HG02571 (cell line): ENCODE data around the gene SLIT3.

ENCODE experiments used
- ATAC-seq: cut with Tn5 transposase; IDR thresholded peaks from one replicate; pipeline ENCODE4 v1.9.1; 2021; ENCODE audit warnings: mild to moderate bottlenecking, moderate library complexity; ENCODE audit not compliant: unreplicated experiment

Gene SLIT3

DNA sequence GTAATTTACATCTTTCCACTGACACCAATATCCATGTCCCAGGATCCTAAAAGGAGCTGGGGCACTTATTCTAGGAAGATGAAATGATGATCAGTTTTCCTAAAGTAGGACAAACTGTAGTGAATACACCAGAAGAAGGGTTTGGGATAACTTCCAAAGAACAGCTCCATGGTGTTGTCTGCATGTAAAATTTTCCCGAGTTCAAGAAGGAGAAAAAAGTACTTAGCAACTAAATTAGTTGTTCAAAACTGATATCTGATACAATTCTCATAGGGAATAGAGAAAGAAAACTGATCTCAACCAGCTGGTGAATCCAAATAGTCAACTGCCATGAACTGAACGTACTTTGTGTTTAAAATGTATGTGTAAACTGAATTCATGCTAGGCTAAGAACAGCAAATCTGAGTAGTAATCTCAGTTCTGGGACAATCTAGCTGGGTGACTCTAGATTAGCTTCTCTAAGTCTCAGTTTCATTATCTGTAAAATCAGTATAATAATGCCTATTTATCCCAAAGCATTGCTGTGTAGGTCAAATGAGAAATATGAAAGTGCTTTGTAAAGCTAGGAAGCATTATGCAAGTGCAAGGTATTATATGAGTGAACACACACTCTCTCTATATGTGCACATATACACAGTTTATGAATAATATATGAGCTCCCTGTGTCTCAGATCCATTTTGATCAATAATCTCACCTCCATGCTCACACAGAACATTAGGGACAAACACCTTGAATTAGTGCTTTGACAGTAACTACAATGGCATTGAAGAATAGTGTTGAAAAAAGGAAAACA, 357.7 kb downstream of the SLIT3 start:
- ATAC-seq = no peak

DNA sequence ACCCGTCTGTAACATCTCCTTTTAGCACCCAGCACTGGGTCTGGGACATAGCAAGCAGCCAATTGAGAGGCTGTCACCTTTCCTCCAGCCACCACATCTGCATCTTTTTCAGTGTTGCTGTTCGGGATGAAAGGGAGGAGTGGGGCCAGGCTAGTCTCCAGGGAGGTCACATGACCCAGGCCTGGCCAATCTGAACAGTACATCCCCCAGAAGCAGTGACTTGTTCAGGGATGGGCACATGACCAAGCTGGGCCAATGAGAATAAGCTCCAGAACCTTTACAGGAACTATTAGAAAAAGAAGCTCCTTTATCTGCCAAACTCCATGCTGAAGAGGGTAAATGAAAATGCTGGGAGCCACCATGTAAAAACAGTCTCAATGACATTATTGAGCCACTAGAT, 359.0 kb downstream of the SLIT3 start:
- no peak for ATAC-seq

DNA sequence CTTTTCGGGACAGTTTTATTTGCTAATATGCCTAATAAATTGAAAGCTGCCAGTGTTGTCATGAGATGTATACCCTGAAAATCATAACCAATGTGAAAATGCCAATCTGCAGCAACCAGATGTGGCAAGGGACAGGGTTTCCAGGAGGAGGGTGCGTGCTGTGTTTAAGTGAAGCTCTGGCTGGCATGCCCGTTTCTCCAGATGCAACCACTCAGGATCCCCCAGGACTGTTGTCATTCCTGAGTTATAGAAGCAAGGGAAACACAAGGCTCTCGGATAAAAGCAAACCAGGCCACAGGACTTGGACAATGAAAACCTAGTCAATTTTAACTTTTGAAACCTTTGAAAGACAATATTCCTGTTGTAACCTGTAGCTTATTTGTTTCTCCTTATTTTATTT, 360.2 kb downstream of the SLIT3 start:
- no peak for ATAC-seq

DNA sequence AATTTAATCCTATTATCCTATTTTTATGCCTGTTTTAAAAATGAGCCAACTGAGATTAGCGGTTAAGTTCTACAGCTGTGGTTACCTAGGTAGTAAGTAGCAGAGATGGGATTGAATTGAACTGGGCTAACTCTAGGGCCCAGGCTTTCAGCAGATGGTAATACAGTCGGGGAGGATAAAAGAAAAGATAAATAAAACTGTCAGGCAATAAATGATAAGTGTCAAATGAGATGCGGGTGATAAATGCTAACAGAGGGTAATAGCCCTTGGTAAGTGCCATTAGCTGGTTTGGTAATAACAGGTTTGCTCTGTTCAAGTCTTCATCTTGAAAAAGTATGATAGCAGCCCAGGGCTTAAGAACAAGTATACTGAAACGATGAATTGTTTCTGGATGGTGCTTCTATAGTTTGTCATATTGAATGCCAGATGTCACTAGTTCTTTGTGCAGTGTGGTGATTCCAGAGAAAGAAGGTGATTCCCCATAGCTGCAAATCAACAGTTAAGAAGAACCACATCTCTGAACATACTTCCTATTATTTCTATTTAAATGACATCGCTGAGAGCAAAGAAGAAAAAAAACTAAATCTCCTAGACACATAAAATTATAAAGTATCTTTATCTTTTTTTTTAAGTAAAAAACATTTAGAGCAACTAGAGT, 360.9 kb downstream of the SLIT3 start:
- no peak for ATAC-seq

DNA sequence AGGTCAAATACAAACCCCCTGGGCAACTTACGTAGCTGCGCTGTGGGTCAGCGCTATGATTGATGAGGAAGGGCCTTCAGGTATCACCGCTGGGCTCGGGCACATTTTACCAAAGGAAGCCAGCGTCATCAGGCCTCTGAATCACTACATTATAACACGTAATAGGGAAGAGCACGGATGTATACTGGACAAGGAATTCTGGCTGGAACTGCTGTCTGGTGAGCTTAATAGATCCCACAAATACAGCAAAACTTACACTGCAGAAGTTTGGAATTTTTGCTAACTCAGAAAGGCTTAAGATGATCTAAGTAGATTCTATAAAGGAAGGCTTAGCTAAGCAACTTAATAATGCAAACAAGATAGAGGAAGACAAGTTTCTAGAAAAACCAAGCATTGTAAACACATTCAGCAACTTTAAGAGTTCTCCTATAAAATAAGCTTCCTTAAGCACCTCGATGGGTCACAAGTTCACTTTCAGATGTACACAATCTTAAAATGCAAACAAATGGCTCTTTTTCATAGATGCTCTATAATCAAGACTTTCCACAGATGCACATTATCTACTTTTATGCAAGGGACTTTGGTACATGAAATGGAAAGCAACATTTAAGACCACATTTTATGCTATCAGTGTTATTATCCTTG, 361.7 kb downstream of the SLIT3 start:
- ATAC-seq = no peak

DNA sequence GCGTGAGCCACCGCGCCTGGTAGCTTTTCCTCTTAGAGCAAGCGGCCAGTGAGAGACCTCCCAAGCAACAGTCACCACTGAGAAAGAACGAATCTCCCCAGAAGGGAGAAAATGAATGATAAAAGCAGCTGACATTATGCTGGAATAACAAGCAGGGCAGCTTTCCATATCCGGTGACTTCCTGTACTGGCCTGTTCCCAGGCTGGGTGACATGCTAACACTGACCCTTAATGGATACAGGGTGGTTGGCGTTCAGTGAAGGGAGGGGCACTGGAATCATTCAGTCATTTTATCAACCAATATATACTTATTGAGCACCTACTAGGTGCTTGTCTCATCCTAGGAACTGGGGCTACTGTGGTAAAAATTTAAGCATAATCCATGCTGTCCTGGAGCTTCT, 364.4 kb downstream of the SLIT3 start:
- ATAC-seq = no peak

DNA sequence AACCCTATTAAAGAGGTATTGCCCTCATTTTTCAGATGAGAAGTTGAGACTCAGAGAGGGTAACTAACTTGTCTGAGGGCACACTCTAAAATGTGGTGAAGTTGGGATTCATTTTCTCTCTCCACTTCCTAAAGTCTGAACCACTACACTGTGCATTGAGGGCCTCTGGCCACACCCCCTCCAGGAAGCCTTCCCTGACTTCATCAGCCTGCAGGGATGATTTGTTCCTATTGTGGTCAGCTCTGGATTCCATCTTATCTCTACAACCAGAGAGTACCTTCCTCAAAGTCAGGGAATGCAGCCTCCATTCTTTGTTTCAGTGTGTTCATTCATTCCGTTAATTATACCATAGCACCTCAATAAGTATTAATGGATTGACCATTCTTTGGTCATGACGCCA, 365.8 kb downstream of the SLIT3 start:
- no peak for ATAC-seq

DNA sequence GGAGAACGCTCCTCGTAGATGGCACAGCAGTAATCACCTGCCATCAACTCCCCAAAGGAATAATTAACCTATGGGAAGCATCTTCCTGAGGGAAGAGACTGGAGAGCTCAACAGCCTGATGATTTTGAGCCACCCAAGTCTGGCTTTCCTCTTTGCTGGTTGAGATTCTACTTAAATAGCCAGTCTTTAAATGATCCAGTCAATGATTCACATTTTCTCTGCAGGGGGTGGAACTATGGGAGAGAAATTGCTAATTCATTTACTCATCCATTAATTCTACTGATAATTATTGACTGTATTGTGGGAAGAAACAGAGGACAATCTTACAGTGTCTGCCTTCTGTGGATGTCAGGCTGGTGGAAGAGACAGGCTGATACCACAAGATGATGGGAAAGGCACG, 366.8 kb downstream of the SLIT3 start:
- ATAC-seq = no peak

DNA sequence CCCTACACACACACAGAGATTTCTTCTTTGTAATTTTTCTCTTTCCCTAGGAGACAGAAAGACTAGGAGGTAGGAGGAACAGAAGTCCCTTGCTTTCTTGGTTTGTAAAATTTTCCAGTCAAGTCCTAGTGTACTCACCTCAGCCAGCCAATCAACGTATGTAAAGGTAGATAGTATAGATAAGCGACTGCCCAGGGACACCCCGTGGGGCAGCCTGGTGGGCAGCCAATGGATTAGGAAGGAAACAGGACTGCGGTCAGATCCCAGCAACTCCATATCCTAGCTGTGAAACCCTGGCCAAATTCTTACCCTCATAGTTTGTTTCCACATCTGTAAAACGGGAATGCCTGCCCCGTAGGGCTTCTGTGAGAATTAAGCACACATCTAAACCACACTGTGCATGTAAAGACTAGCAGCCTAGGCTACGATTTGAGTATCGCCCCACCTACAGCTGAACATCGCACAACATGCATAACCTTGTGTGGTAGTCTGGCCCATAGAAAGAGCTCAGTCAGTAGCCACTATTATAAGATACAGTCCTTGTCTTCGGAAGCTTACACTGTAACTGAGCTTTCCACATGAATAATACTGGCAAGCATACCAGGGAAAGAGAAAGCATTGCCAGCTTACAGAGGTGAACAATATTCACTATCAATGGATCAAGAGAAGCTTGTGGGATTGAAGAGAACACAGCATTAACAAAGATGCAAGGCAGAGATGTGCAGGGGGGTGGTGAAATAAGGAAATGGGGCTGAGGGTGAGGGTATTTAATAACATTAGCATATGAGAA, 368.3 kb downstream of the SLIT3 start:
- no peak for ATAC-seq

DNA sequence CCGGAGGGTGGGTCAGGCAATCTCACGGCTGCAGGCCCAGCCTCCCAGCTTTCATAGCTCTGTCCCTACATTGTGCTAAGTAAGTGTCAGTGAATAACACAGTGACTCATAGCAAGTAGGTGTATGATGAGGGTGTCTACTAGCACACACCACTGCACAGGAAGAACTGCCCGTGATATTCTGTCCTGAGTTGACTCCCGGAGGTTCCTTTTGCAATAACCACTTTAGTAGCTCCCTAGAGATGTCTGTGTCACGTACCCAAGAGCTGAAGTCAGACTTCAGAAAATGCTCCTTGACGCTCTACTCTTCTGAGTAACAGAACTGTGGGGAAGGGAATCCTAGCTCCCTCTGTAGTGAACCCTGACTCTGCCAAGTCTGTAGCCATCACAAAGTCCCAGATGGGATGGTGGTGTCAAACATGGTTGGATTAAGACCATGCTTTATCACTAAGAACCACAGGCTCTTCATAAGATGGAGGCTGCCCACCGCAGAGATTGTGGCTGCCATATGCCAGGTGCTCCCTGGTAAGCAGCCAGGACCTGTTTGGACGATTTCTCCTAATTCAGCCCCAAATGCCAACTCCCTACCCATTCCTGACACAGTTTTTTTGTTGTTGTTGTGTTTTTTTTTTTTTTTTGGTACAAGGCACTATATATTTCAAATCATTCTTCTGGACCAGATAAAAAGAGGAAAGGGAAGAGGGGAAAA, 369.1 kb downstream of the SLIT3 start:
- ATAC-seq = no peak

DNA sequence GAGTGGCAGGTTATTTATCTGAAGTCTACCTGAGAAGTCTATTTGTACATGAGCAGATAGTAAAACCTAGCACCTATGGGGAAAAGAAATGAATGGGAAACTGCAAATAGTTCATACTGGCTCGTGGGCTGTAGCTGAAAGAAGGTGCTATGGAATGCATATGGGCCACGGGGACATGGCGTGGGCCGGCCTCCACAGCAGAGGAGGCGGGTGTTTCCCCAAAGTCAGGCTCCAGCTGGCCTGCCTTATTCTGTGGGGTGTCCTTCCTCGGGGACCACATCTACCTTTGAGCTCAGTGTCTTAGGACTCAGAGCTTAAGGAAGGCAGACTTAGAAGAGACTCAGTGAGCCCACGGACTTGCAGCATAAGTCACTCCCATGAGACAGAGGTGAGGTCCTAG, 371.3 kb downstream of the SLIT3 start:
- no peak for ATAC-seq

DNA sequence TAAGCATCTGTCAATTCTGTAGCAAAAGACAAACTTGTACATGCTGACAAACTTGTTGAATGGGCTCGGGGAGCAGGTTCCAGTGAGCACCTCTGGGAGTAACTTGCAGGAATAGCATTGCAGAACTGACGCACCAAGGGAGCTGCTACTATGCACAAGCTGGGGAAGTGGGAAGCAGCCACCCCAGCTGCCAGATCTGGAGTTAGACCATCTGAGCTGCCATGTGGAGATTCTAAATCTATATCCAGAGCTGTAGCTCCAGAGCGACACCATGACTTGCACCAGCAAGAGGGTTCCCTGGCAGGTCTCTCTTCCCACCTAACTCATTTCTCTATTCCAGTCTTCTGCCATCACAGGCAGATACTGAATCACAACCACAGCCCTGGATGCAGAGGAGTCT, 375.8 kb downstream of the SLIT3 start:
- no peak for ATAC-seq

DNA sequence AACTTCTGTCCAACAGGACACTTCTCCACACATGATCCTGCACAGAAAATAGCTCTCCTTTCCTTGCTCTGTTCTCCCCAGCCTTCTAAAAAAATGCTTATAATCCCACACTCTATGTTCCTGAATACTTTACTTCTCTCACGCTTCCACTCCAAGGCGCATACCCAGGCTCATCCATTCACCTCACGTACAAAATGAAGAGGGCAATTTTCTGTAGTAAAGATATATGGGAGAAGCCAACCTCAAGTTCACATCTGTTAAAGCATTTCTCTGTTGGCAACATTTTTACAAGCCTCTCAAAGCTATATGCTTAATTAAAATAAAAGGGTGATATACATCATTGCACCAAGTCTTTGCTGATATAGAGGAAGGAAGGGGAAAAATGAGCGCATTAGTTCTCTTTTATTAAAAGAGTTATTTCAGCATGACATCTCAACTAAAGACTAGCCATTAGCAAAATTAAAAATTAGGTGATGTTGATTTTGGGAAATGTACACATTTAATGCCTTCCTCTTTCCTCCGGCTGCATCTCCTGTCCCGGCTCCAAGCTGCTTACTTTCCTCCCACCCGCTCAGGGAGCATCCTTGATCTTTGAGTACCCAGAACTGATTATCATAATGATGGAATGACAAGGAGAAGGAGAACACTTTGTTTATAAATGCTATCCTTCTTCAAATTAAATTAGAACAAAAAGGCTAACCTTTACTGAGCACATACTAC, 379.6 kb downstream of the SLIT3 start:
- no peak for ATAC-seq

DNA sequence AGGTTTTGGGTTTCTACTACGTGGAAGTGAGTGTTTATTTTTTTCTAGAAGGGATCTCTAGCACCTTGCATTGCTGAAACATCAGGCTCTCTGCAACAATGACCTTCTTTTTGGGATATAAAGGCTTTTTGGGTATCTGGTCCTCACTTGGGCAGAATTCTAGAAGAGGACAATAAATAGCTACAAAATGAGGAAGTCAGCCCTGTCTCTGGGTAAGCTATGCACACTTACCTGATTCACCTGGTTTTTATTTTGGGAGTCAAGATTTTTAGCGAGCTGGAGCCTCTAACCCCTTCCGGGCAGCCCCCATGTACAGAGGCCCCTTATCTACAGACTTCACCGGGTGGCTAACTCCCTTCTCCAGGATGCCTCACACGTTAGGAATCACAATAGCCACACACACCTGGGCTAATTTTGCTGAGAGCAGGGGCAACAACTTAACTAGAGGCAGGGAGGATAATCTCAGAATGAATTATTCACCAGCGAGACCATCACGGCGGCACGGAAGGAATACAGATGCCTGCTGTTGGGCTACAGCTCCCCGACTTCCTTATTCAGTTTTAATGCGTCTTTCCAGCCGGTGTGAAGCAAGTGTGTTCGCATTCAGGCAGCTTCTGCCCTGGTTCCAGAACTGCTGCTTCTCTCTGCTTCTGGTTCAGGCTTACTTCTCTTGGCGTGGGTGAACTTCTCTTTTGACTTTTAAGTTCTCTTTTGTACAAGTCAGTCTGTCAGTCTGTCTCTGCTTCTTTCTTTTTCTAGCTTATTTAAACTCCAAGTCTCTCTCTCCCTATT, 380.7 kb downstream of the SLIT3 start:
- ATAC-seq = no peak

DNA sequence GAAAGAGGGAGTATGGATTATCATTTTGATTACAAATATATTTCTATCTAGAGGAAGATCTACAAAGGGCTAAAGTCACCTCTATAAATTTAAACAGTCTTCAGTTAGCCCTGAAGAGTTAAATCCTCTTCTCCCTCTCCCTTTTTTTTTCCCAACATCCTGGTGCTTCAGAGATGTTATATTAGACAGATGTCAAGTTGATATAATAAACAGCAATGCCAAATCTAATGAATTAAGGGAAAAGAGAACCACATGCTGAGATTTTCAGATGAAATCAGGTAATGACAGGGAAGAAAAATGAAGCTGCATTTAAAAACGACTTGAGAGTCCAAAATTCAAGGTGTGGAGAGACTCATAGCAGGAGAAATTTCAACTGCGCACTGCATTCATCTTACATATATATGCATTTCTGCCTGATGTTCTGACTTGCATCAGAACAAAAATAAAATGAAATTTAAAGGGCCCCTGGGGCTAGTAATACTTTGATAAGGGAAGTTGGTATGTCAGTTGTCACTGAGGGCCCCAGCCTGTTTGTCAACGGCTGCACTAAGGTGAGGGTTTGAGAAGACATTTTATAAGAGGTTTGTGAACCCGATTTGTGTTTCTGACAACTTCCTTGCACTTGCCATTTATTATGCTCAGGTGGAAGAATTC, 382.9 kb downstream of the SLIT3 start:
- ATAC-seq = no peak

DNA sequence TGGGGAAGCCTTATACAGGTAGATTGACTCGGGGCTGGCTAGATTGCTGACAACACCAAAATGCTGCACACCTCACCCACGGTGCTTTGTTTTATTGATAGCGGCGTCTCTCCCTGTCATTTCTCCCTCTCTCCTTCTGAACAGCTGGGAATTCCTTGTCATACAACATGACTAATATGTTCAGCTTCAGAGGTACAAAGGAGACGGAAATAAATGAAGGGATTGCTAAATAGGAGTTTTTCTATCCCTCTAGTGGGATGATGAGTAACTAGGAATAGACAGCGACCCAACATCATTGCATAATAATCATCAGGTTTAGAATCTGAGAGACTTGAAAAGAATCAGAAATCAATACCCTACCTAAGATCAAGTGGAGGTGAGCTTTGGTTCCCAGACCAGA, 384.1 kb downstream of the SLIT3 start:
- no peak for ATAC-seq

DNA sequence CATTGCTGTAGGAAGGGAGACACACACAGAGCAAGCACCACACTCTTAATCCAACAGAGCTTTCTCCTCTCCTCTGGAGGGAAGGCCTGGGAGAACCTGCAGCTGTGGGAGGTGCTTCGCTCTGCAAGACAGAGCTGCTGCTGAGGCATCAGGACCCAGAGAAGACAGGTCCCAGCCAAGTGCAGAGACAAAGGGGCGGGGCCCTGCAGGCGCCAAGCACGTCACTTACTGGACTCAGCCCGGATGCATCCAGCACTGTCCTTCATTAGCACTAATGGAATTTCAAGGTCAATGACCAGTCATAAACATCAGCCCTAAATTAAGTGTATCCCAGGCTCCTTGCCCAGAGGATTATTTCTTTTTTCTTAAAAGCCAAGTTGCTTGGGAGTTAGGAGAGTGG, 384.7 kb downstream of the SLIT3 start:
- no peak for ATAC-seq

DNA sequence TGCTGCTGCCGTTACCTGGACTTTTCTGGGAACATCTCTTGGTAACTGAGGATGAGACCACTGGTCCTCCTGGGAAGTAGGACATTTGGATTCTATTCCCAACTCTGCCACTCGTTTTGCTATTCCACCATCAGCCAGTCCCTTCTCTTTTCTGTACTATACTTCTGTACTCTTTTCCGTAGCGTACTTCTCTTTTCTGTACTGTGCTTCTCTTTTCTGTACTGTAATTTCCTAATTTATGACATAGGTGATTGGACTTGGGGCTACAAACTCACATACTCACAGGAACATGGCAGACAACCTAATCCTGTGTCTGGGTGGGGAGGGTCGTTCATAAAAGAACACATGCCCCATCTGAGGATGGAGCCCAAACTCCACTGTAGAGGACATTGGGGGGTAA, 386.4 kb downstream of the SLIT3 start:
- ATAC-seq = no peak

DNA sequence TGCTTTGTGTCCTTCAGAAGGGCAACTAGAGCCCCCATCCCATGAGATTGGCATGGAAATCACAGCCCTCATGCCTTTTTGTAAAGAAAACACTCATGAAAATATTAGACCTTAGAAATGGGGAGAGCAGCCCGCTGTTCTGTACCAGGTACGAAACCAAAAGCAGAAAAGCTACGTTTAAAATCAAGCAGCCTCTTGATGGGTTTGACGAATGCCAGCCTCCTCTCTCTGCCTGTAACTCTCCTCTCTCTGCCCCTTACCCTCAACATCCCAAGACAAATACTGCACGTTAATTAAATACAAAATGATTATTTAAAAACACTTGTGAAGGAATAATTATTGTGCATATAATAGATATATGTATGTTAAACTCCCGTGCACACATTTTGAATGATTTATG, 390.1 kb downstream of the SLIT3 start:
- no peak for ATAC-seq
